H1 (cell line): ENCODE data around the gene KCNJ10. TPM values are rescaled to one million over a fixed set of nuclear protein-coding genes. Genes with fewer than 3 reads are reported as not detected.

Source experiments
- CTCF ChIA-PET: fragments of 300-600 bp; sonication (Branson Sonifier 250); formaldehyde crosslinking; loops from one replicate; lab custom pipeline; 2021; ENCODE audit not compliant: partially characterized antibody; lab: Charles Lee
- POLR2A ChIA-PET: fragments of 300-600 bp; sonication (Branson Sonifier 250); formaldehyde crosslinking; loops from one replicate; lab custom pipeline; 2021; ENCODE audit warnings: inconsistent platforms; ENCODE audit not compliant: partially characterized antibody; lab: Charles Lee
- DNase-seq, 2 experiments: peaks; one replicate each; pipeline versions ENCODE4 v3.0.0 to v3.0.0-alpha.2; 2010 to 2022; ENCODE audit warnings: low spot score in 2 of 2, low read depth in 1 of 2, mixed read lengths in 1 of 2
- FAIRE-seq: peaks from 2 replicates; lab custom pipeline; 2011; peaks lifted over from hg19 to GRCh38; lab: Jason Lieb, UNC
- H2AFZ ChIP-seq: 2 replicates; pipeline ENCODE4 v1.8.1; 2012; ENCODE audit warnings: low read length, inconsistent platforms
- H2AK5ac ChIP-seq: 2 replicates; pipeline ENCODE4 v1.6.1; 2013; ENCODE audit warnings: low read depth, low read length
- H2BK120ac ChIP-seq: replicated peaks from 2 replicates; pipeline ENCODE3; 2013; ENCODE audit warnings: low read depth, low read length, inconsistent platforms
- H2BK12ac ChIP-seq: 2 replicates; pipeline ENCODE4 v1.6.1; 2013; ENCODE audit warnings: low read depth, low read length
- H2BK15ac ChIP-seq: 2 replicates; pipeline ENCODE4 v1.6.1; 2013; ENCODE audit warnings: low read length
- H2BK20ac ChIP-seq: 2 replicates; pipeline ENCODE4 v1.6.1; 2013; ENCODE audit warnings: low read length
- H2BK5ac ChIP-seq: 2 replicates; pipeline ENCODE4 v1.6.1; 2013; ENCODE audit warnings: low read depth, low read length
- H3K14ac ChIP-seq: 2 replicates; pipeline ENCODE4 v1.6.1; 2013; ENCODE audit warnings: inconsistent platforms; ENCODE audit not compliant: insufficient read length
- H3K18ac ChIP-seq: 2 replicates; pipeline ENCODE4 v1.6.1; 2013; ENCODE audit warnings: low read length; ENCODE audit errors: extremely low read depth
- H3K23ac ChIP-seq: 2 replicates; pipeline ENCODE4 v1.6.1; 2013; ENCODE audit warnings: inconsistent platforms; ENCODE audit not compliant: insufficient read length
- H3K23me2 ChIP-seq: 2 replicates; pipeline ENCODE4 v1.6.1; 2013; ENCODE audit warnings: low read depth, low read length
- H3K27ac ChIP-seq: 2 replicates; pipeline ENCODE4 v1.6.1; 2011; ENCODE audit warnings: low read depth, low read length, inconsistent platforms
- H3K27me3 ChIP-seq, 4 experiments: replicated peaks in 1 of 4; 1 replicate in 1 of 4; 2 replicates in 3 of 4; pipeline versions ENCODE4 v1.6.1 to v1.8.1; 2011 to 2013; ENCODE audit warnings: low read length in 3 of 4, mild to moderate bottlenecking in 3 of 4, inconsistent platforms in 2 of 4, mixed read lengths in 2 of 4, moderate library complexity in 1 of 4; ENCODE audit not compliant: control insufficient read depth in 3 of 4, insufficient read depth in 3 of 4; ENCODE audit errors: extremely low read depth in 1 of 4
- H3K36me3 ChIP-seq, 4 experiments: 2 replicates each; pipeline versions ENCODE4 v1.6.1 to v1.8.1; 2011 to 2013; ENCODE audit warnings: mild to moderate bottlenecking in 4 of 4, low read length in 3 of 4, moderate library complexity in 2 of 4, control low read depth in 1 of 4, inconsistent platforms in 1 of 4; ENCODE audit not compliant: insufficient read depth in 4 of 4, control insufficient read depth in 2 of 4
- H3K4ac ChIP-seq: replicated peaks from 2 replicates; pipeline ENCODE3; 2013; ENCODE audit warnings: low read length, low read depth, mixed read lengths, inconsistent platforms; ENCODE audit not compliant: insufficient read length
- H3K4me1 ChIP-seq, 4 experiments: replicated peaks in 1 of 4; 1 replicate in 1 of 4; 2 replicates in 3 of 4; pipeline versions ENCODE4 v1.6.1 to v1.8.1; 2011 to 2013; ENCODE audit warnings: low read length in 3 of 4, inconsistent platforms in 2 of 4, mixed read lengths in 1 of 4; ENCODE audit not compliant: insufficient read depth in 4 of 4, control insufficient read depth in 3 of 4
- H3K4me2 ChIP-seq, 2 experiments: 2 replicates each; pipeline versions ENCODE4 v1.6.1 to v1.8.1; 2011 to 2013; ENCODE audit warnings: low read depth in 2 of 2, low read length in 2 of 2, control low read depth in 1 of 2, inconsistent platforms in 1 of 2, mild to moderate bottlenecking in 1 of 2; ENCODE audit not compliant: insufficient read depth in 1 of 2
- H3K4me3 ChIP-seq, 4 experiments: fragments of 200-600, 300-600 bp in 1 of 4; sonication (generic), shearing (Covaris generic), sonication (Bioruptor Twin) in 1 of 4; 2 replicates each; pipeline versions ENCODE4 v1.5.1 to v1.8.1; 2011 to 2016; ENCODE audit warnings: low read length in 4 of 4, low read depth in 3 of 4, control low read depth in 2 of 4, inconsistent platforms in 2 of 4, mild to moderate bottlenecking in 2 of 4, mixed read lengths in 1 of 4, moderate library complexity in 1 of 4; ENCODE audit not compliant: insufficient read depth in 2 of 4; ENCODE audit errors: extremely low read depth in 1 of 4
- H3K56ac ChIP-seq: replicated peaks from 2 replicates; pipeline ENCODE3; 2013; ENCODE audit warnings: low read depth, mild to moderate bottlenecking, mixed read lengths, low read length, inconsistent platforms; ENCODE audit not compliant: insufficient read length
- H3K79me1 ChIP-seq: 2 replicates; pipeline ENCODE4 v1.6.1; 2013; ENCODE audit warnings: low read depth, low read length, control low read depth
- H3K79me2 ChIP-seq, 2 experiments: 2 replicates each; pipeline versions ENCODE4 v1.6.1 to v1.8.1; 2012 to 2013; ENCODE audit warnings: low read length in 2 of 2, mild to moderate bottlenecking in 2 of 2, inconsistent platforms in 1 of 2; ENCODE audit not compliant: insufficient read depth in 2 of 2, control insufficient read depth in 1 of 2
- H3K9ac ChIP-seq, 4 experiments: replicated peaks in 1 of 4; 1 replicate in 1 of 4; 2 replicates in 3 of 4; pipeline versions ENCODE4 v1.6.1 to v1.8.1; 2011 to 2013; ENCODE audit warnings: low read depth in 3 of 4, low read length in 3 of 4, control low read depth in 2 of 4, mild to moderate bottlenecking in 2 of 4, moderate library complexity in 2 of 4, inconsistent platforms in 1 of 4; ENCODE audit errors: extremely low read depth in 1 of 4
- H3K9me3 ChIP-seq, 2 experiments: 2 replicates each; pipeline versions ENCODE4 v1.6.1 to v1.8.1; 2012 to 2013; ENCODE audit warnings: mild to moderate bottlenecking in 2 of 2, moderate library complexity in 2 of 2, control low read depth in 1 of 2, inconsistent platforms in 1 of 2, low read depth in 1 of 2, low read length in 1 of 2, mixed read lengths in 1 of 2; ENCODE audit not compliant: insufficient read depth in 2 of 2
- H4K20me1 ChIP-seq, 2 experiments: replicated peaks in 1 of 2; 2 replicates each; pipeline versions ENCODE3 to v1.8.1; 2011 to 2013; ENCODE audit warnings: inconsistent platforms in 2 of 2, low read length in 2 of 2, mild to moderate bottlenecking in 1 of 2; ENCODE audit not compliant: insufficient read depth in 2 of 2, control insufficient read depth in 1 of 2
- H4K5ac ChIP-seq: 2 replicates; pipeline ENCODE4 v1.6.1; 2013; ENCODE audit warnings: low read length, low read depth, mixed read lengths, inconsistent platforms; ENCODE audit not compliant: insufficient read length
- H4K8ac ChIP-seq: 2 replicates; pipeline ENCODE4 v1.8.0; 2013; ENCODE audit warnings: mild to moderate bottlenecking, moderate library complexity, low read length, inconsistent platforms; ENCODE audit not compliant: insufficient read depth; ENCODE audit errors: extremely low read depth
- H4K91ac ChIP-seq: replicated peaks from 2 replicates; pipeline ENCODE3; 2013; ENCODE audit warnings: low read length, mixed read lengths, inconsistent platforms; ENCODE audit not compliant: insufficient read length
- BACH1 ChIP-seq: IDR thresholded peaks from 2 replicates; pipeline ENCODE4 v1.6.1; 2012; ENCODE audit warnings: low read length, improper control_type of control experiment
- CBX8 ChIP-seq: fragments of 300-800, 300-1000 bp; sonication (generic); IDR thresholded peaks from 2 replicates; pipeline ENCODE4 v1.7.1; 2016; ENCODE audit warnings: low read depth, low read length, borderline replicate concordance
- EGR1 ChIP-seq: IDR thresholded peaks from 2 replicates; pipeline ENCODE4 v1.6.1; 2011; ENCODE audit warnings: low read depth, low read length, borderline replicate concordance
- EP300 ChIP-seq, 2 experiments: IDR thresholded peaks; 1 replicate in 1 of 2; 2 replicates in 1 of 2; pipeline ENCODE4 v1.6.1; 2011 to 2012; ENCODE audit warnings: low read depth in 2 of 2, low read length in 2 of 2, mild to moderate bottlenecking in 2 of 2, borderline replicate concordance in 1 of 2, inconsistent platforms in 1 of 2, moderate library complexity in 1 of 2
- EZH2 ChIP-seq: fragments of 200-600 bp; sonication (generic); IDR thresholded peaks from 2 replicates; pipeline ENCODE4 v1.7.1; 2012; ENCODE audit warnings: low read depth, mild to moderate bottlenecking, moderate library complexity, low read length, inconsistent platforms; ENCODE audit not compliant: severe bottlenecking
- HDAC6 ChIP-seq: IDR thresholded peaks from one replicate; pipeline ENCODE4 v1.7.1; 2012; ENCODE audit warnings: low read depth, mild to moderate bottlenecking, inconsistent platforms, low read length, moderate library complexity
- JUN ChIP-seq: IDR thresholded peaks from 2 replicates; pipeline ENCODE4 v1.6.1; 2011; ENCODE audit warnings: low read depth, mild to moderate bottlenecking, improper control_type of control experiment, low read length
- NANOG ChIP-seq: IDR thresholded peaks from 2 replicates; pipeline ENCODE4 v1.6.1; 2011; ENCODE audit warnings: low read length, low read depth, mild to moderate bottlenecking, inconsistent platforms; ENCODE audit not compliant: insufficient read depth, poor library complexity, severe bottlenecking
- NRF1 ChIP-seq: IDR thresholded peaks from 2 replicates; pipeline ENCODE4 v1.6.1; 2011; ENCODE audit warnings: mild to moderate bottlenecking, low read depth, low read length, improper control_type of control experiment
- POLR2AphosphoS5 ChIP-seq: IDR thresholded peaks from 2 replicates; pipeline ENCODE4 v1.6.1; 2011; ENCODE audit warnings: low read depth, low read length
- POU5F1 ChIP-seq: IDR thresholded peaks from 2 replicates; pipeline ENCODE4 v1.6.1; 2011; ENCODE audit warnings: low read depth, mild to moderate bottlenecking, low read length, moderate library complexity
- RFX5 ChIP-seq: IDR thresholded peaks from 2 replicates; pipeline ENCODE4 v1.6.1; 2011; ENCODE audit warnings: low read depth, low read length, improper control_type of control experiment, borderline replicate concordance
- SP1 ChIP-seq: IDR thresholded peaks from 2 replicates; pipeline ENCODE4 v1.6.1; 2011; ENCODE audit warnings: low read depth, low read length
- SP4 ChIP-seq: IDR thresholded peaks from 2 replicates; pipeline ENCODE4 v1.6.1; 2012; ENCODE audit warnings: low read length, inconsistent platforms
- YY1 ChIP-seq: IDR thresholded peaks from 2 replicates; pipeline ENCODE4 v1.6.1; 2011; ENCODE audit warnings: low read depth, mild to moderate bottlenecking, low read length
- WGBS, 2 experiments: shearing (Covaris generic) in 1 of 2; methylation state at CpG; one replicate each; pipeline versions ENCODE4 v1.1.6 to v1.1.7; 2013 to 2015; ENCODE audit warnings: low lambda C conversion rate in 2 of 2, mixed read lengths in 2 of 2, inconsistent platforms in 1 of 2, low coverage in 1 of 2, missing lambda C conversion rate in 1 of 2; ENCODE audit not compliant: insufficient replicate concordance in 2 of 2, insufficient coverage in 1 of 2, insufficient read length in 1 of 2; ENCODE audit errors: extremely low coverage in 1 of 2, missing lambda C conversion rate in 1 of 2; 5-methylcytosine and 5-hydroxymethylcytosine counted together
- polyA plus RNA-seq, 7 experiments: library from polyadenylated mRNA; depleted of rRNA in 3 of 7; stranded (reverse) in 5 of 7; unstranded in 2 of 7; fragments of >200 nt in 5 of 7; fragments of 200-250 nt in 2 of 7; gene quantifications; 1 replicate in 5 of 7; 2 replicates in 1 of 7; 4 replicates in 1 of 7; pipeline versions ENCODE4 v1.2.1 to v1.2.3, GENCODE V29; 2011 to 2013; ENCODE audit warnings: missing spikeins in 2 of 7, mixed read lengths in 2 of 7
- total RNA-seq: library from RNA; stranded (reverse); fragmentation: NEBNext Ultra II Directional; extraction: Animal tissue kit (Norgen Biotek cat#: 25700); gene quantifications from 2 replicates; pipeline ENCODE4 v1.2.1, GENCODE V29; 2021

Gene KCNJ10
- total and polyA plus RNA-seq, 2 of the 8 experiments (the other 6 are each of a cell fraction or from before 2014, with no cell fraction given), result 1.7 to 2.4 TPM

DNA sequence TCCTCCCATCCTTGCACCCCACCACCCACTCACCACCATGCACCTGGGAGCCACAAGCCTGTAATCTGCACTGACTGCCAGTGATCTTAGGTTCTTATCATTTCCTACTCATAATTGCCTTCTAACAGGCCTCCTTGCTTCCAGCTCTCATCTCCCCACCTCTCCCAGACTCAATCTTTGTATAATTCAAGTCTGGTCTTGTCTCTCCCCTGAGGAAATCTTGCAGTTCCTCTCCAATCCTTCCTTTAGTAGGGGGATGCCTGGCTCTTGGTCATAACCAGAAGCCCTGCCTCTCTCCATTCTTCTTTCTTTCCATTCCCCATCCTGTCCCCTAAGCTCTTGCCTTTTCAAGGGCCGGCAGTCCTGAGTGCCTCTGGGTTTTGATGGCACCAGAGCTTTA lies 66.0 kb downstream of the KCNJ10 start:
- DNase-seq (no peak), FAIRE-seq (no peak)
- Histone ChIP-seq H3K56ac (no peak overlapping the region), H3K27ac (no peak overlapping the region), H3K4me2 (no peak overlapping the region), H4K8ac (no peak overlapping the region; the same call in 1 of the 2 replicates), H3K27me3 (no peaks in the 10 kb centered on the region; a peak in 1 of 7 replicates), H2BK5ac (no peak overlapping the region), H3K79me1 (no peaks in the 10 kb centered on the region), H3K79me2 (no peaks in the 10 kb centered on the region), H2BK20ac (no peak overlapping the region), H3K4me1 (no peaks in the 10 kb centered on the region), H2BK15ac (no peak overlapping the region), H3K18ac (no peak overlapping the region), H3K4me3 (no peak overlapping the region), H4K5ac (no peak overlapping the region), H4K91ac (no peak overlapping the region), H3K4ac (no peak overlapping the region), H3K9me3 (no peaks in the 10 kb centered on the region), H2BK12ac (no peak overlapping the region), H2BK120ac (no peak overlapping the region), H3K36me3 (no peaks in the 10 kb centered on the region), H4K20me1 (no peaks in the 10 kb centered on the region), H2AK5ac (no peak overlapping the region), H3K23me2 (no peaks in the 10 kb centered on the region; the same call in 1 of the 2 replicates), H3K14ac (no peak overlapping the region), H2AFZ (no peak overlapping the region), H3K9ac (no peak overlapping the region), H3K23ac (no peak overlapping the region)
- 75% methylated on average over 1 of the region's 1 CpG; no CpG with 5 or more reads in 1 of the 2 experiments for WGBS, 2 experiments
- CTCF ChIA-PET, result interaction anchor here (1.0 to 13.8 kb wide), 11 partner anchors 14 to 205 kb away, joined by 3 to 696 read pairs (median 51); partner anchors contain the start of genes IGSF9, SLAMF9 and TAGLN2
- POLR2A ChIA-PET, result interaction anchor here (0.8 to 6.2 kb wide), 3 partner anchors 14 to 65 kb away, joined by 3 to 41 read pairs (median 3); no protein-coding TSS in a partner anchor
- no peak for TF ChIP-seq CBX8
- TF ChIP-seq POLR2AphosphoS5, result no peak
- TF ChIP-seq SP4, result no peak
- TF ChIP-seq YY1, result no peak
- TF ChIP-seq EZH2, result no peak
- TF ChIP-seq SP1, result no peak
- TF ChIP-seq RFX5, result no peak
- no peak for TF ChIP-seq POU5F1
- TF ChIP-seq EGR1, result no peak
- TF ChIP-seq EP300 (IDR thresholded peaks at IDR 0.05; ENCODE audit: borderline replicate concordance in 1 of 2, low read depth in 2 of 2, low read length in 2 of 2), result no peak
- TF ChIP-seq HDAC6, result no peak
- no peak for TF ChIP-seq NRF1
- no peak for TF ChIP-seq NANOG
- no peak for TF ChIP-seq JUN
- no peak for TF ChIP-seq BACH1
